HG02938 (cell line): ENCODE measurements around the gene PDHA1.

Experiments used
- ATAC-seq: cut with Tn5 transposase; IDR thresholded peaks from one replicate; pipeline ENCODE4 v1.9.1; 2021; ENCODE audit warnings: mild to moderate bottlenecking, moderate library complexity; ENCODE audit not compliant: unreplicated experiment

Gene PDHA1

GRCh38 chrX:19343535-19344408 is at the start of gene PDHA1:
PDHA1 (plus strand) TSS chrX:19343927; CDS start chrX:19344038, 111 bp downstream.
- peak; percentile 98 for ATAC-seq

GRCh38 chrX:19303256-19303880 is 40.4 kb upstream of the PDHA1 start:
- ATAC-seq = no peak

- ATAC-seq = no peak
Measured at GRCh38 chrX:19326567-19326966, 17.2 kb upstream of the PDHA1 start.

- ATAC-seq = no peak
Measured at GRCh38 chrX:19331831-19332230, 11.9 kb upstream of the PDHA1 start.

- ATAC-seq = no peak
Measured at GRCh38 chrX:19332983-19333382, 10.7 kb upstream of the PDHA1 start.

DNA sequence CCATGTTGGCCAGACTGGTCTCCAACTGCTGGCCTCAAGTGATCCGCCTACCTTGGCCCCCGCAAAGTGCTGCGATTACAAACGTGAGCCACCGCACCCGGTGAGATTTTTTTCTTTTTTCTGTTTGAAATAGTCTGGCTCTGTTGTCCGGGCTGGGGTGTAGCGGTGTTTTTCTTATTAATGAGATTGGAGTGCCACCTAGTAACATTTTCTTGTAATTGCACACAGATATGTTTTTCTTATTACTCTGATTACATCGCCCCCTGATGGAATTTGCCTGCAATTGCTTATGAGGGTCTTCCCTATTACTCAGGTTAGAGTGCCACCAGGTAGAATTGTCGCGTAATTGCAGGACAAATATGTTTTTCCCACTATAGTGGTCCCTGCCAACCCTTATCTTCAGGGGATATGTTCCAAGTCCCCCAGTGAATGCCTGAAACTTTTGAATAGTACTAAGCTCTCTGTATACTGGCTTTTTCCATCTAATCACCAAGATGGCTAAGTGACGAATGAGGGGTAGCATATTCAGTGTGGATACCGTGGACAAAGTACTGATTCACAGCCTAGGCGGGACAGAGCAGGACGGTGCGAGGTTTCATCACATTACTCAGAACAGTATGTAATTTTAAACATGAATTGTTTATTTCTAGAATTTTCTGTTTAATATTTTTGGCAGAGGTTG is 8.6 kb upstream of the PDHA1 start:
- no peak for ATAC-seq

DNA sequence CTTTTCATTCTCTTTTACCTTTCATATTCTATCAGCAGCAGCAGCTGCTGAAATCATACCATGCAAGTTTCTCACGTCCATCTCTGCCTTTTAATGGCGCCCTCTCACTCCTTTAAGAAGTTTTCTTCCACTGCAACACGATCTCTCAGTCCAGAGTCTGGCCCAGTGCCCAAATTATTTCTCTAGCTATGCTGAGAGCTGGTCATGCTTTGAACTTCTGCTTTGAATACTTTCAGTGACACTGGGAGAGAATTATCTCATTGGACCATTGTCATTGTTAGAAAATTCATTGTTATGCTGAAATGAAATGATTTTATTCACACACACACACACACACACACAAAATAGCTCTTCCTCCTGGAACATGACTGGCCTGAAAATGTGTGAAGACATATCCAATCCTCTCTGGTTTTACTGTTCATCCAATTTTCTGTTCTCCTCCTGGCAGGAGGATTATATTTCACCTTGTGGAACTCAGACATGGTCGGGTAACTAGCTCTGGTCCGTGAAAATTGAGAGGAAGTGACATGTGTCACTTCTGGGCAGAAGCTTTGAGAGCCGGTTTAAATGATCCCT is 1.3 kb upstream of the PDHA1 start:
- no peak for ATAC-seq

- no peak for ATAC-seq
Measured at GRCh38 chrX:19343085-19343534, 617 bp upstream of the PDHA1 start.

- no peak for ATAC-seq
Measured at GRCh38 chrX:19344661-19345060, 934 bp downstream of the PDHA1 start.

DNA sequence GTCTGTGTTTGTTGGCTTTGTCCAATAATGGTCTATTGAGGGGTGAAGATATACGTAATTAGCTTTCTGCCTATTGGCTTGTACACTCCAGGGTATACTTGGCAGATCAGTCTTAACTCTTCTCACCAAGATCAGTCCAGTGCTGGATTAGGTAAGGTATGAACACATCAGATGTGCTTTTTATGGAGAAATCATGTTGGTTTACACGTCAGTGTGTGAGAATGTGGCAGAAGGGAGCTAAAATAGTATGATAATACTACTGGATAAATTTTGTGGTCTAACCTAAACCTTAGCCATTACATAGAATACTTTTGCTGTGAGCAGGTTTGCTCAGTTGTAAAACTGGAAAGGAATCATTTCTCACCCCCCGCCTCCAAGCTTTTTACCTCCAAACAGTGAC is 4.2 kb downstream of the PDHA1 start:
- ATAC-seq = no peak

- no peak for ATAC-seq
Measured at GRCh38 chrX:19349264-19349663, 5.5 kb downstream of the PDHA1 start.

GRCh38 chrX:19350941-19351384 is 7.2 kb downstream of the PDHA1 start:
- ATAC-seq = peak; percentile 91

- ATAC-seq = no peak
Measured at GRCh38 chrX:19354625-19355024, 10.9 kb downstream of the PDHA1 start.

DNA sequence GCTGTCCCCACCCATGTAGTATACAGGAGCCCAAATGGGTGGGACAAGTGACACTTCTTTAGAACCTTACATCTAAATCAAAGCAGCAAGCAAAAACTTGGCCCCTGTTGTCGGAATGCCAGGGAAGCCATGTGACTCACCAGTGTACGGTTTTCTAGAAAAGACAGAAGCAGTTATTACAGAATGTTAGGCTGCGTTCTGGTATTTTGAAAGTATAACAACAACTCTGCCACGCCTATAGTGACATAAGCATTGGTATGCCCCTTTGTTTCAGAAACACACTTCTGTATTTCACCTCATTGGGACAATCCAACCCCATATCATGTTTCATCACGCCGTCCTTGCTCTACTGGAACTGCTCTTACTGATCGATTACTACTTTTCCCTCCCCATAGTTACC is 14.8 kb downstream of the PDHA1 start:
- no peak for ATAC-seq

GRCh38 chrX:19360903-19361302 is 17.2 kb downstream of the PDHA1 start:
- ATAC-seq = no peak

DNA sequence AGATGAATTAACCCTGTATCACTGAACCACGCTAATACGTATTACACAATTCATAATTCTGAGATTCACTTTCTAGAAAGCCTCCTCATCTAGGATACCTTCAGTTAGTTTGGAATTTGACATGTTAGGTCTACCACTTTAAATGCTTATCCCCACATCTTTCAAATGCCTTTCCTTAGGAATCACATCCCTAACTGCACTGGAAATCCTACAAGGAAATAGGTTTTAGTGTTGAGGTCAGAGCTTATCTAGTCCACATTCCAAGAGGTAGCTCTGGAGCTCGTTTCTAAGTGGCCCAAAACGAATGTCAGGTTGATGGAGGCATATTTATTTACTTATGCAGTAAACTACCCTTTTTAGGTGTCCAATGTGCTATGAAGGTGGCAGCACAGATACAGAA is 18.0 kb downstream of the PDHA1 start:
- ATAC-seq = no peak

DNA sequence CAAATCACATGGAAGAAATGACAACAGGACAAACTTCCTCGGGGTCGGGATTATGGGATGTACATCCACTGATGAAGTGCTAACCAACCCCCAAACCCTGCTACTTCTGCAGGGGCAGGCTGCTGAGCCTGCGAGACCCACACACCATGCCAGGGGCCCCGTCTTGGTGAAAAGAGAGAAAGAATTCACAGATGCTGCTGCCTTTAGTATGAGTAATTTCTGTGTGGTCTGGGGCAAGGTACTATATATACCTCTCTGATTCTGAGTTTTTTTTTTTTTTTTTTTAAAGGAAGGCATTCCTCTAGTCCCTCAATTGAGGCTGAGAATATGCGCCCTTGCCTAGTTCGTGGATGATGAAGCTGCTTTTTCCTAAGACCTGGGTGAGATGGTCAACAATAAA is 24.8 kb downstream of the PDHA1 start:
- ATAC-seq = no peak

DNA sequence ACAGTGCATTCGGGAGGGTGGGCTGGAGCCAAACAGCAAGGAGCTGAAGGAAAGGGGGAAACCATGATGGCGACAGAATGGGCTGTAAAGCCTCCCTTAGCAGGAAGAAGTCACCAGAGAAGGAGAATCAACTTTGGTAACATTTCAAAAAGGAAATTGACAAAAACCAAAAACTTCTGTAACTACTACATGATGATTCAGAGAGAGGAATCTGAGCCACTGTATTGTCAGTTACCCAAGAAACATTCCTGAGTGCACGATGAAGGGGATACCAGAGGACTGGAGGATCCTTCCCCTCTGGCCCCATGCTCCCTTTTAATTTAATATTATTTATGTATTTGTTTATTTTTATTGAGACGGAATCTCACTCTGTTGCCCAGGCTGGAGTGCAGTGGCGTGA is 26.3 kb downstream of the PDHA1 start:
- ATAC-seq = no peak

DNA sequence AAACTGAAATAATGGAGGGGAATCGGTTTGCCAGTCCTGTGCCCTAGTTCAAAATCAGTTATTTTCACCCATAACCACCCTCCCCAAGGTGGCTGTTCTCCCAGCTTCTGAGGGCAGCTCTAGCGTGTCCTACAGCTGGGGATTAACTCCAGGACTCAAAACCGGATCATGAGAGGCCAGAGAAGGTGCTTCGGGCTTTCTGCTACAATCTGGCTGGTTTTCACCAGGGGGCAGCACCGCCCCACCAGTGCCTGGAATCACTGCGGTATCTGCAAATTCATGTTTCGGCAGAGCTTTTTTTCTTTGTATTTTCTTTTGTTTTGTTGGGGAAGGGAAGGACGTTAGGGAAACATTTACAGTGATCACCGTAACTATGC is 28.4 kb downstream of the PDHA1 start:
- ATAC-seq = peak; percentile 75

GRCh38 chrX:19372547-19373331 is 29.0 kb downstream of the PDHA1 start:
- peak; percentile 31 for ATAC-seq
